ENCODE data around the gene CSNK1E.

CSNK1E gene

DNA sequence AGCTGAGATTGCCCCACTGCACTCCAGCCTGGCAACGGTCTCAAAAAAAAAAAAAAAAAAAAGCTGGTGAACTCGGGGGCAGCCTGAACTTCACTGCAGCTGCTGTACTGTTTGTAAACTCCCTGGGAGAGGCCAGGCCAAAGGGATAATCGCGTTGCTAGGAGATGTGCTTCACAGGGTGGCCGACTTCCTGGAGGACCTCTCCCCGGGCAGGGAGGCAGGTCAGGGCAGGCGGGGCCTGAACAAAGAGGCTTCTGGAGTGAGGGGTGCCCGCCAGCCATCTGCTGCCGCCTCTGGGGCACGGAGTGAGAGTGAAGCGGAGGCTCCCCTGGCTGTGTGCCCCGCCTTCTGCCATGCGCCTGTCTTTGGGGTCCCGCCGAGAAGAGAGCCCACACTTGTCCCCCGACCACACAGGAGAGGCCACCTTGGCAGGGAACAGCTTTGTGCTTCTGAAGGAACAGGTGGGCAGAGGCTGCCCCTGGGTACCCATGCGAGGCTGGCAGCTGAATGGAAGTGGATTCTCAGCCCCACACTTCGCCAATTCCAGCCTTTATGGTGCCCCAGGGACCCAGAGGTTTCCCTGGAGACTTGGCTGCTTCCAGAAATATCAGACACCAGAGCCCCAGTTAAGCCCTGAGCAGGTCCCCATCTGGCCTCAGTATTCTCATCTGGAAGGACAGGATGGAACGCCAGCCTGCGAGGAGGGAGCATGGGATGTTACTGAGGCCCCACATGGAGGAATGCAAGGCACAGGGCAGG is 74.0 kb downstream of the CSNK1E start:
- Histone ChIP-seq H3K9ac (ENCODE audit: low read depth, low read length) (no peak overlapping the region), H3K4me1 (ENCODE audit: control insufficient read depth, insufficient read depth, low read length) (peaks cover 13% of the 10 kb centered on the region), H3K4me3 (ENCODE audit: low read depth, low read length) (no peak overlapping the region), H3K9me3 (ENCODE audit: control insufficient read depth, insufficient read depth, low read length) (no peaks in the 10 kb centered on the region), H3K27ac (ENCODE audit: low read depth, low read length) (no peak overlapping the region), H3K27me3 (ENCODE audit: control insufficient read depth, insufficient read depth, low read length) (no peaks in the 10 kb centered on the region), H3K36me3 (ENCODE audit: control insufficient read depth, insufficient read depth, low read length) (peaks cover 45% of the 10 kb centered on the region)

DNA sequence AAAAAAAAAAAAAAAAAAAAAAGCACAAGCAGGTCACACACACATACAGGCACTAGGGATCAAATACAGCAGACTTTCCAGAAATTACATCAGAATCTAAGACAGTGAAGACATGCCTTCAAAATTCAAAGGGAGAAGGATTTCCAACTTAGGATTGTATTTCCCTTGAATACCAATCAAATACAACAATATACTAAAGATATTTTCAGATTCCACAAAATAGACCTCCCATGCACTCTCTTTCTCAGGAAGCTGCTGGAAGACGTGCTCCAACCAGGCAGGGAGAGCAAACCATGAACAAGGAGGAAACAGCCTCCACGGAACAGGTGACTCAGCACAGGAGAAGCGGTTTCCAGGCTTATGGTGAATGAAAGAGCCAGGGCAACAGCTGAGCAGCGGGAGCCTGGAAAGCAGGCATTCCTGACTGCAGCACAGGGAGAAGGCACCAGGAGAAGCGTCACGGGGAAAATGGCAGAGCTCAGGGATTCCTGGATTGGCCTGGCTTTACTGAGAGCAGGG is 76.4 kb downstream of the CSNK1E start:
- H3K4me3 ChIP-seq (ENCODE audit: low read depth, low read length) = no peak overlapping the region
- peak overlapping the region; percentile 93 for H3K27ac ChIP-seq (ENCODE audit: low read depth, low read length)
- H3K9ac ChIP-seq (ENCODE audit: low read depth, low read length) = 0 out of 2 replicates have a peak overlapping the region, but pooled peaks have one; percentile 8
- H3K36me3 ChIP-seq (ENCODE audit: control insufficient read depth, insufficient read depth, low read length) = peaks cover 42% of the 10 kb centered on the region
- peaks cover 13% of the 10 kb centered on the region for H3K4me1 ChIP-seq (ENCODE audit: control insufficient read depth, insufficient read depth, low read length)
- H3K27me3 ChIP-seq (ENCODE audit: control insufficient read depth, insufficient read depth, low read length) = no peaks in the 10 kb centered on the region
- no peaks in the 10 kb centered on the region for H3K9me3 ChIP-seq (ENCODE audit: control insufficient read depth, insufficient read depth, low read length)

Data from HUES48 (cell line).